Measurements from ENCODE around the gene SLC37A1.

DNA sequence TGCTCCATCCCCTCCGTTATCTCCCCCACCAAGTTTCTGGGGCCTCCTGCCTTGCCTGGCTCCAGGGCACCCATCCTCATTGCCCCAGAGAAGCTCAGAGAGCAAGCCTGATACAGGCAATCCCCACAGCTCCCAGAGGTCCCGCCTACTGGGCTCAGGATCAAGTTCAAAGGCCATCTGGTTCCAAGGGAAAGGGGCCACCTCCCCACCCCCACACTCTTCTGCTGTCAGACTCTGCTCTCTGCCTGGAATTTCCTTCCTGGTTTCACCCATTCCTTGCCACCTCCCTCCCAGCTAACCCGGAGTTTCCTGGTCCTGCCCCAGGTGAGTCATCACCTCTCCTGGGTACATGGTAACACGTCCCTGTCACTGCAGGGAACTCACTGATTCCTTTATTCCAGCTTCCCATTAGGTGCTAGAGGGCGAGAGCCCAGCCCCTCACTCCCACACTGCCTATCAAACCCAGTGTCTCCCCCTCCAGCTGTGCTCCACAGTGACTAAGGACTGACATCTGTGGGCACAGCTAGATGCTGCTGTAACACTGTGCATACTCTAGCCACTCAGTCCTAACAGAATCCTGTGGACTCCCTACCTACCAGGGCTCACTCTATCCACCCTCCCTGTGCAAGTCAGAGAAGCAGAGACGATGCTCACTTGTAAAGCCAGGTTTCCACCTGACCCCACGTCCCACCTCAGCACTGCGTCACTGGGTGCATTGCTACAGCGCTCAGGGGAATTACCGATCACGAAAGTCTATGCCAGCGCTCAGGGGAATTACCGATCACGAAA, 39.4 kb upstream of the SLC37A1 start:
- no peak for TF ChIP-seq TAF1 (IDR thresholded peaks at IDR 0.05; ENCODE audit: borderline replicate concordance, insufficient read depth, low read length)
- TF ChIP-seq SIN3A (IDR thresholded peaks at IDR 0.05; ENCODE audit: borderline replicate concordance, insufficient read depth, low read length), result no peak
